GM19372 (cell line): ENCODE data around the gene SGSH.
A peak's percentile ranks its signal among the peaks of the same experiment; 100 is the strongest.
"Not testable (repeated sequence)": the region's sequence is repeated elsewhere in the genome, so short reads cannot be mapped to it uniquely, and the experiment has no call there.

ENCODE experiments used
- ATAC-seq: cut with Tn5 transposase; IDR thresholded peaks from one replicate; pipeline ENCODE4 v1.9.1; 2021; ENCODE audit warnings: mild to moderate bottlenecking, low read depth, moderate library complexity; ENCODE audit not compliant: unreplicated experiment

The SGSH gene

DNA sequence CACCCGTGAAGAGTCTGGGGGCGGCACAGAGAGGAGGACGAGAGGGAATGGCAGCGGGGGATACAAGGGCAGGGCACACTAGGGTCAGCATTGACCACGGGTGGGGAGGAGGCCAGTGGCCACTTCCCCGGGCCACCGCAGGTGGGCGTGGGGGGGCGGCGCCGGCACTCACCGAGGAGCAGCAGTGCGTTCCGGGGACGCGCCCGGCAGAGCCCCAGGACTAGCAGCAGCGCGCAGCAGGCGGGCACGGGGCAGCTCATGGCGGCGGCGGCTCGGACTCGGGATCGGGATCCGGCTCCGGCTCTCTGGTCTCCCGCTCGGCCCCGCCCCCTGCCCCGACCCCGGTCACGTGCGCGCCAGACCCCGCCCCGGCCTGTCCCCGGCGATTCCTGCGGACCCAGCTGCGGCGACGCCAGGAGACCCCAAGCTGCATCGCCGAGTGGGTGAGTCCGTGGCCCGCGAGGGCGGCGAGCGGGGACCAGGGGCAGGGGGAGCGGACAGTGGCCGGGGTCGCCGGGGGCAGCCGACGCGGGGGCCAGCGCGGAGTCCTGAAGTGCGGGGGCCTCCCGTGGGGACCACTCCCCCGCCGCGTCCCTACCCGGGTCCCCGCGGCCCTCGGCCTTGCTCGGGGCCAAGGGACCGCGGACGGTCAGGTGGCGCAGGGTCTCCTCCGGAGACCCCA, at the start of gene SGSH, which contains the start of gene SLC26A11:
TSS of gene SGSH (minus strand) at position 280 of the 682 bp plus-strand sequence. CDS start at position 260, 20 bp downstream.
TSS of gene SLC26A11 (plus strand) at position 374 of the 682 bp plus-strand sequence. CDS start 1,134 bp downstream, outside the sequence.
- peak; percentile 36 for ATAC-seq

DNA sequence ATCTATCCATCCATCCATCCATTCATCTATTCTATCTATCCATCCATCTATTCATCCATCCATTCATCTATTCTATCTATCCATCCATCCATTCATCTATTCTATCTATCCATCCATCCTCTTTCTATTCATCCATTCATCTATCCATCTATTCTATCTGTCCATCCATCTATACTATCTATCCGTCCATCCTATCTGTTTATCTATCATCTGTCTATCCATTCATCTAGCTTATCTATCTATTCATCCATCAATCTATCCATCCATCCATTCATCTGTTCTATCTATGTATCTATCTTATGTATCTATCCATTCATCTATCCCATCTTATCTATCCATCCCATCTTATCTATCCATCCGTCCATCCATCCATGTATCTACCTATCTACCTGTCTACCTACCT, 49.3 kb upstream of the SGSH start:
- ATAC-seq = no peak

DNA sequence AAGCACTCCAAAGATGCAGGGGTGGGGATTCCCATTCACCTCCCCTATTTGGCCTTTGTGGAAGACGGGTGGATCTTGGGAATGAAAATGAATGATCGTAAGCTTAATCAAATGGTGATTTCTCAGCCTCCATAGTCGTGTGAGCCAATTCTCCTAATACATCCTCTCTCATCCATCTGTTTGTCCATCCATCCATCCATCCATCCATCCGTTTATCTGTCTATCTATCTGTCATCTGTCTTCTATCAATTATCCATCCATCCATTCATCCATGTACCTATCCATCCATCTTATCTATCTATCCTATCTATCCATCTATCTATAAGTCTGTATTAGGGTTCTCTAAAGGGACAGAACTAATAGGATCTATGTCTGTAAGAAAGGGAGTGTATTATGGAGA, 48.3 kb upstream of the SGSH start:
- no peak for ATAC-seq

DNA sequence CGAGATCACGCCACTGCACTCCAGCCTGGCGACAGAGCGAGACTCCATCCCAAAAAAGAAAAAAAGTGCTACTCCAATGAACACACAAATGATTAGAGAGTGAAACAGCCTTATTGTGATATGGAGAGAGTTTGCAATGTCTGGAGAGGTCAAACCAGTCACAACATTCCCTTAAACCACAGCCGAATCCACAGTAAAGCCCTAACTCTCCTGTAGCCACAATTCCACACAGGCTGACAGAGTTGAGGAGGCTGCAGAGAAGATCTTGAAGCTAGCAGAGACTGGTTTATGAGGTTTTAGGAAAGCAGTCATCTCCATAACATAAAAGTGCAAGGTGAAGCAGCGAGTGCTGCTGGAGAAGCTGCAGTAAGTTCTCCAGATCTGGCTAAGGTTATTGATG, 47.3 kb upstream of the SGSH start:
- no peak for ATAC-seq

DNA sequence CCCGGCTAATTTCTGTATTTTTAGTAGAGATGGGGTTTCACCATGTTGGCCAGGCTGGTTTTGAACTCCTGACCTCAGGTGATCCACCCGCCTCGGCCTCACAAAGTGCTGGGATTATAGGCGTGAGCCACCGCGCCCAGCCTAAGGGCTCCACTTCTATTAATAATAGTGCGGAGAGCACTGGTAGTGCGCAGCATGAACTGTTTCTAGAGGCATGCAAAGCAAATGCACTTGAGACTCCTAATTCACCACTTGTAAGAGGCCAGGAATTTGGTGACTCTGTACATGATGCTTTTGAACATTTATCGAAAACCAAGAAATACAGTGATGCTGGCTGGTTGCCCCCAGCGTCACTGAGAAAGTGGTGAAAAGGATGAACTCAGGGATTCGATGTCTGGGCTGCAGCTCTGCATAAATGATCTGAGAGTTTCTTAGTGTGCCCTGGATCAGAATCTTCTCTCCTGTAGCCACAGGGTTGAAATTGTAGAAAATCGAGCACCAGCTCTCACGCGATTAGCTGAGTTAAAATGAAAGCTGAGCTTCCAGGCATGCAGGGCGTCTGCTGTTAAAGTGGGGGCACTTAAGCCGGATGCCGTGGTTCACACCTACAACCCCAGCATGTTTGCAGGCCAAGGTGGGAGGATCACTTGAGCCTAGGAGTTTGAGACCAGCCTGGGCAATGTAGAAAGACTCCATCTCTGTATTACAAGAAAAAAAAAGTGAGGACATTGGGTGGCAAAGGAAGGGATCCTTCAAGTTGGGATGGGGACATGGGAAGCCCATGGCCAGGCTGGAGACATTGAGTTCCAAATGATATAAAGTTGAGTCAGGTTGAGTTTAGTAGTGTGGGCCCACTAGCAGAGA, 45.3 kb upstream of the SGSH start:
- ATAC-seq = no peak

DNA sequence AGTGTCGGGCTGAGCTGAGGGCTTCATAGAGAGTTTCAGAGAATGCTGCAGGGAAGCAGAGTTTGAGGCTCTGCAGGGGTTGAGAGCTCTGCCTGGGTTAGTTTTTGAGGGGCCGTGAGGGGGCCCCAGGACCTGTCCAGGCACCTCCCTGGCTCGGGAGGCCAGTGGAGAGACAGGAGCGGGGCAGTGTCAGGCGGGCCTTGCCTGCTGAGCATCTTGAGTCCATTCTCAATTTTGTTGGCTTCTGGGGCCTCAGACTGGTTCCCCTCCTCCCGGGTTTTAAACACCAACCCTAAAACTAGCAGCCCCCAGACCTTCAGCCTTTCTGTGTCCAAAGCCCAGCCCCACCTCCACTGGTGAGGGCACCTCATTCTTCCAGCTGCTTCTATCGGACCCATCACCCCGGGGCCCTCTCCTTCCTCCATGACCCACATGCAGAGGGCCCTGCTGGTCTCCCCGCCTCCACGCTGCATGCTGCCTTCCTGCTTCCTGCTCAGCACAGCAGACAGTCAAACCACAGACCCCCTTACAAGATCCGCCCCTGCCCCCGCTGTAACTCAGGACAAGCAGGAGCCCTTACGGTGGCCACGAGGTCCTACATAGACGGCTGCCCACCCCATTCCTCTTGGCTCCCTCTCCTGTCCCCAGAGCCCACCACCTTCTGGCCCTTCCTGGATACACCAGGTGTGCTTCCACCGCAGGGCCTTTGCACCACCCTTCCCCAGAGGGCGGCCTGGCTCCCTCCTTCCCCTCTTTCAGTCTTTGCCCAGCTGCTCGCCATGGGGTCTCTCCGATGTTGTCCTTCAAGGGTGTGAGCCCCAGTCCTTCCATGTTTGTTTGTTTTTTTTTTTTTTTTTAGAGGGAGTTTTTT, 44.3 kb upstream of the SGSH start:
- no peak for ATAC-seq

DNA sequence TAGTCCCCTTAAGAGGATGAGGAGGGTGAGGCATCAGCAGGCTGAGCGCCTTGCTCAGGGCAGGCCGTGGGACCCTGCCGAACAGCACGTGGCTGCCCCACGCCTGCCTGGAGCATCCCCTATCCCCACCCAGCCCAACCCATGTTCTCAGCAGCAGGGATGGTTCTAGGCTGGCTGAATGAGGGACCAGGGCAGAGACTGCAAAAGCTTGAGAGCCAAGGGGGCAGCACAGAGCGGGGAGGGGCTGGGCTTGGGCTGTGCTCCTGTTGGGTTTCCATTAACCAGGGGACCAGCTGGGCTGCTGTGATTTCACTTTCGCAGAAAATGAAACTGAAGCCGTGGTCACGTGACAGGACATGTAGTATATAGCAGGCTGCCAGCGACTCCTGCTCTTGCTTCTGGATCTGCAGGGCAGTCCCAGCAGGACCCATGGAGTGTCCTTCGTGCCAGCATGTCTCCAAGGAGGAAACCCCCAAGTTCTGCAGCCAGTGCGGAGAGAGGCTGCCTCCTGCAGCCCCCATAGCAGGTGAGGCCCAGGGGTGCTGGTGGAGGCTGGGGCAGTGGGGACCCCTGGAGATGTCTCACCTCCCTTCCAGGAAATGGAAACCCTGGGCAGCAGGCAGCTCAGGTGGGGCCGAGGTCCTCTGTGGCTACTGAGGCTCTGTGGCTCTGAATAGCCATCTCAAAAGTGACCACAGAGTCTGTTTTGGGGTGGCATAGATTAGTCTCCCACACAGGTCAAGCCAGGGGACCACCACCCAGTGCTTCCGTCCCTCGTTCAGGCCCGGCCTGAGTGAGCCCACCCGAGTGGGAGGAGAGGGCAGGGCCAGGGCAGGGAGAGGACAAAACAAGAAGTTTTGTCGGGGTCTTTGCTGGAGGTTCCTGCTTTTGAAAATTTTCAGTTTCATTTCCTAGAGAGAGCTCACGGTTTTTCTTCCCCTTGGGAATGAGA, 43.4 kb upstream of the SGSH start:
- ATAC-seq = peak; percentile 36

DNA sequence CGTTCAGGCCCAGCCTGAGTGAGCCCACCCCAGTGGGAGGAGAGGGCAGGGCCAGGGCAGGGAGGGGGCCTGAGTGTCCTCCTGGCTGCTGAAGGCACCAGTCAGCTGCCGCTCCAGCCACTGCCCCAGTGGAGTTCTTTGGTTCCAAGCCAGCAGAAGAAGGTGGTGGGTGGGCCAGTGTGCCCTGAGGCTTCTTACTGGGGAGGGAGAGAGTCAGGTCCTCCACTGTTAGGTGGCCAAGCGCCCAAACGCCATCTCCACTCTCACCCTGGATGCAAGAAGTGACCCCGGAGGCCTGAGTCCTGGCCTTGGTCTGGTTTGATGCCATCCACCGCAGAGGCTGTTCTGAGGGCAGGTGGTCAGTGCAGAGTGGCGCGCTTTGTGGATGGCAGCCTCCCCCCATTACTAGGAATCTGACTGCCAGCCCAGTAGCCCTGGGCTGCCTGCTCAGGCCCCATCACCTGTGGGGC, 42.7 kb upstream of the SGSH start:
- ATAC-seq = no peak

DNA sequence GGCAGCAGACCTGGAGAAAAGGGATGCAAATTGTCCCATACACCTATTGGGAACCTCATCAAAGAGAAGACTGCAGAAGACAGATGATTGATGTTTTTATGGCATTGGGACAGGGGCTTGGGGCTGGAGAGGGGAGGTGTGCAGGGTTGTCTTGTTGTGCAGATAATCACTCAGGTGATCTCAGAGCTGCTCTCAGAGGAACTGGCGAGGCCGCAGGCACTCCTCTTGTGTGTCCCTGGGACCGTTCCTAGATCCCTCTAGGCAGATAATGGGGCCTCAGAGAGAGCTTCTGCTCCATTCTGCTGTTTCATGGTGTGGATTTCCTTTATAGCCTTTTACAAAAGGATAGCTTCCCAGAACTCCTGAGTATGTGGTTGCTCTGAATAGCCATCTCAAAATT, 42.2 kb upstream of the SGSH start:
- ATAC-seq = no peak

DNA sequence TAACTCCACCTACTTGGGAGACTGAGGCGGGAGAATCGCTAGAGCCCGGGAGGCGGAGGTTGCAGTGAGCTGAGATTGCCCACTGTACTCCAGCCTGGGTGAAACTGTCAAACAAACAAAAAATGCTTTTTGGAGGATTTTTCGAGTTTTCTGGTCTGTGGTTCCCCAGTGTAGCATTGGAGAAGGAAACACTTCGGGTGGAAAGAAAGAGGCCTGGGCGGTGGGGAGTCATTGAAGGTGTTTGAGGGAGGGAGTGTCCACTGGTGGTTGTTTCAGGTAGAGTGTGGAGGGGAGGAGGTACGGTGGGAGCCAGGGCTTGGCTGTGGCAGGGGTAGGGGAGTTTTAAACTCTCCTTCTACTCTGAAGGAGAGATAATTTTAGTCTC, 41.8 kb upstream of the SGSH start:
- no peak for ATAC-seq

DNA sequence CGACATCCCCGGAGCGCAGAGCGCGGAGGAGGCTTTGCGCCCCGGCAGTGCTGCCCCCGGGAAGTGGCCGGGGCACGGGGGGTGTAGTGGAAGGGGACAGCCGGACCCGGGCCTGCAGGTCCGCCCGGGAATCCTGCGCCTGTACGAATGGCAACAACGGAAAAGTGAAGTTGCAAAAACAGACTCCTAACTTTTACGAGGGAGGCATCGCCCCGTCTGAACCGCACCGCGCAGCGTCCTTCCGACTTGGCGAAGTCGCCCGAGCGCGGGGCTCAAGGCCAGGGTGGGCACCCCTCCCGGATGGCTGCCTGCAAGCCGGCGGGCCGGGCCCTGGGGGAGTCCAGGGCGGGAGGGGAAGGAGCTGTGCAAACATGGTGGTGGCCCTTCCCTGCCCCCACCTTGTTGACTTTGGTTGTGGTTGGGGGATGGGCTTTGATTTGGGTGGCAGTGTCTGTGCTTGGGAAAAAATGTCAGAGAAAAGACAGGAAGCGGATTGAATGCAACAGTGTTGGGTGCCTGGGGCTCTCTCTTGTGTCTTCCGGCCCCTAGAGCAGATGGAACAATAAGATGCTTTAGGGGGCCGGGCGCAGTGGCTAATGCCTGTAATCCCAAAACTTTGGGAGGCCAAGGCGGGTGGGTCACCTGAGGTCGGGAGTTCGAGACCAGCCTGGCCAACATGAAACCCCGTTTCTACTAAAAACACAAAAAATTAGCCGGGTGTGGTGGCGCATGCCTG, 41.2 kb upstream of the SGSH start:
- no peak for ATAC-seq

DNA sequence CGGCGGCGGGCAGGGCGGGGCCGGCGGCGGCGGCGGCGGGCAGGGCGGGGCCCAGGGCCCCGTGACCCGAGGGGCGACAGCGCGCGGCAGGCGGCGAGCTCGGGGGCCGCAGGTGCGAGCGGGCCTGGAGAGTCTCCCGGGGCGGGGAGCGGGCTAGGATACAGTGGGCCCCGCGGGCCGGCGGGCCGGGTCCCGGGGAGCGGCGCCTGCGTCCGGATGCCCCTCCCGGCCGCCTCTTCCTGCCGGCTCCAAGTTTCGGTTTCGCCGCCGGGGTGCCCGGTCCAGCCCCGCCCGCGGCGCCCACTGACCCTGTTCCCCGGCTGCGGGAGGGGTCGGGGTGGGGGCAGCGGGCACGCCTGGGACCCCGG, 40.6 kb upstream of the SGSH start, which contains the start of gene RNF213:
TSS of gene RNF213 (plus strand) at position 62 of the 368 bp plus-strand sequence. CDS start 2,830 bp downstream, outside the sequence.
- ATAC-seq = peak; percentile 38

DNA sequence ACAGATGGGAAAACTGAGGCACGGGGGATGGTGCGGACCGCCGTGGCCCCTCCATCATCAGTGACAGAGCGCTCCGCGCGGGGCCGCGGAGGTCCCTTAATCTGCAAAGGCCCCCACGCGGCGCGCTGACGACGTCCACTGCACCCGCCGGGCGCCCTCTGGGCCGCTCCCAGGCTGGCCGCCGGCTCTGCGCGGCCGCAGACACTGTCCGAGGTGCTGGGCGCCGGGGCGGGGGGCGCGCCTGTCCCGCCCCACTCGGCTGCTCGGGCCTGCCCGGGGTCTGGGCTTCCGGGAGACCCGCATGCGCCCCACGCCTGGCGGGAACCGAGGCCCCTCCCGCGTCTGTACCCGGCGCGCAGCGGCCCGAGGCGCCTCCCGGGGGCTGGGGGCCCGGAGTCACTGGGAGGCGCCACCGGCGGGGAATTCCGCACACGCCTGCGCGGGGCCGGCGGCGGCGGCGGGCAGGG, 40.0 kb upstream of the SGSH start:
- peak; percentile 32 for ATAC-seq

DNA sequence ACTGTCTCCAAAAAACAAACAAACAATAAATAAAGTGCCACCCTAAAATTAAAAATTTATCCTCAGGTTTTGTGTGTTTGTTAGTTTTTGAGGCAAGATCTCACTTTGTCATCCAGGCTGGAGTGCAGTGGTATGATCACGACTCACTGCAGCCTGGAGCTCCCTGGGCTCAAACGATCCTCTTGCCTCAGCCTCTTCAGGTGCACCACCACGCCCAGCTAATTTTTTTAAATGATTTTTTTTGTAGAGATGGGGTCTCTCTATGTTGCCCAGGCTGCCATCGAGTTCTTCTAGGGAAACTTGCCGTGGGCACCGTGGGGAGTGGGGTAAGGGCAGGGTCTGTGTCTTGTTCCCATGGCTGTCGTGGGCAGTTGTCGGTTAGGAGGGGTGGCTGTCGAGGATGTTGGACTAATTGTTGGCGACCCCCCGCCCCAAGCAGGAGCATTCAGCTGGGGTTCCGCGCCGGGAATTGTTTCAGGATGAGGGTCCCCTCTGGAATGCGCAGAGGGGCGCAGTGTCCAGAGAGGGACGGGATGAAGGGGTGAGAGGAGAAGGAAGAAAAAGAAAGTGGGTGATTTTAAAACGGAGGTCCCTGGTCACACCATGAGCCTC, 39.4 kb upstream of the SGSH start:
- no peak for ATAC-seq

DNA sequence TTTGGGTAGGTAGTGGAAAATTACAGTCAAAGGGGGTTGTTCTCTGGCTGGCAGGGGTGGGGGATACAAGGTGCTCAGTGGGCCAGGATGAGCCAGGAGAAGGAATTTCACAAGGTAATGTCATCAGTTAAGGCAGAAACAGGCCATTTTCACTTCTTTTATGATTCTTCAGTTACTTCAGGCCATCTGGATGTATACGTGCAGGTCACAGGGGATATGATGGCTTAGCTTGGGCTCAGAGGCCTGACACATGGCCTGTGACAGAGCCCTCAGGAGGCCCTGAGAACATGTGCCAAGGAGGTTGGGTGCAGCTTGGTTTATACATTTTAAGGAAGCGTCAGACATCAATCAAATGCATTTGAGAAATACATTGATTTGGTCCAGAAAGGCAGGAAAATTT, 38.2 kb upstream of the SGSH start:
- not testable (repeated sequence) for ATAC-seq

DNA sequence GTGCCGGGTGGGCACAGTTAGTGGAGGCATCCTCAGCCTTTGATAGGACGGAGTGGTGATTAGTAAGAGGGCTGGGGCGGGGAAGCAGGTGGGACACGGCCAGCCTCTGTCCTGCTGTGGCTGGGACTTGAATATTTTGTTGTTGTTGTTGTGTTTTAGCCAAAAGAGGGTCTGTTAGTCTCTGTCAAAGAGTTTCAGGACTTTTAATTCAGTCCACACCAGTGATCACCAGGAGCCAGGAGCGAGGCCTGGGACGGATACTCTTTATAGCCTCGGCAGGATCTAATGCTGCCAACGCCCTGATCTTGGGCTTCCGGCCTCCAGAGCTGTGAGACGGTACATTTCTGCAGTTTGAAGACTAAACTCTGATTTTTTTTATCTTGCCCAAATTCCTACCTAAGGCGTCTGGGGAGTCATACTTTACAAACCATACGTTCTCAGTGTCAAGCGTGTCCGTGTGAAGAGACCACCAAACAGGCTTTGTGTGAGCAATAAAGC, 37.6 kb upstream of the SGSH start:
- ATAC-seq = no peak

DNA sequence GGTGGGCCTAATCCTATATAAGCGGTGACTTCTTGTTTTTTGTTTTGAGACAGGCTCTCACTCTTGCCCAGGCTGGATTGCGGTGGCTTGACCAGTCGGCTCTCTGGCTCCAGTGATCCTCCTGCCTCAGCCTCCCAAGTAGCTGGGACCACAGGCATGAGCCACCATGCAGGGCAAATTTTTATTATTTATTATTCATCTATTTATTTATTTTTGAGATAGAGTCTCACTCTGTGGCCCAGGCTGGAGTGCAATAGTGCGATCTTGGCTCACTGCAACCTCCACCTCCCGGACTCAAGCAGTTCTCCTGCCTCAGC, 35.9 kb upstream of the SGSH start:
- no peak for ATAC-seq
